HTERT RPE-1 (cell line): ENCODE measurements around the gene CDC42EP5.
"Not testable (repeated sequence)": the region's sequence is repeated elsewhere in the genome, so short reads cannot be mapped to it uniquely, and the experiment has no call there.

Source experiments
- in situ Hi-C: fragments of 300-500 bp; cut with MboI; formaldehyde crosslinking; loops from 4 replicates; pipeline ENCODE4 v1.14.3; 2020; ENCODE audit warnings: low sequenced_read_pairs

The CDC42EP5 gene

GRCh38 chr19:54448774-54449700, 24.1 kb downstream of the CDC42EP5 start, which contains the start of gene LENG8:
LENG8 (plus strand) TSS chr19:54449199; CDS start chr19:54451345, 2,146 bp downstream.
- in situ Hi-C loops: no loop called here

- in situ Hi-C loops: no loop called here
These were observed 24.9 kb downstream of the CDC42EP5 start for GRCh38 chr19:54448040-54448773.

- in situ Hi-C loops: not testable (repeated sequence)
These were observed 26.7 kb downstream of the CDC42EP5 start for GRCh38 chr19:54446349-54446748.

- in situ Hi-C loops: no loop called here
These were observed 28.4 kb downstream of the CDC42EP5 start for GRCh38 chr19:54444737-54445136.

GRCh38 chr19:54440641-54441040, 32.5 kb downstream of the CDC42EP5 start:
- in situ Hi-C loops: no loop called here

DNA sequence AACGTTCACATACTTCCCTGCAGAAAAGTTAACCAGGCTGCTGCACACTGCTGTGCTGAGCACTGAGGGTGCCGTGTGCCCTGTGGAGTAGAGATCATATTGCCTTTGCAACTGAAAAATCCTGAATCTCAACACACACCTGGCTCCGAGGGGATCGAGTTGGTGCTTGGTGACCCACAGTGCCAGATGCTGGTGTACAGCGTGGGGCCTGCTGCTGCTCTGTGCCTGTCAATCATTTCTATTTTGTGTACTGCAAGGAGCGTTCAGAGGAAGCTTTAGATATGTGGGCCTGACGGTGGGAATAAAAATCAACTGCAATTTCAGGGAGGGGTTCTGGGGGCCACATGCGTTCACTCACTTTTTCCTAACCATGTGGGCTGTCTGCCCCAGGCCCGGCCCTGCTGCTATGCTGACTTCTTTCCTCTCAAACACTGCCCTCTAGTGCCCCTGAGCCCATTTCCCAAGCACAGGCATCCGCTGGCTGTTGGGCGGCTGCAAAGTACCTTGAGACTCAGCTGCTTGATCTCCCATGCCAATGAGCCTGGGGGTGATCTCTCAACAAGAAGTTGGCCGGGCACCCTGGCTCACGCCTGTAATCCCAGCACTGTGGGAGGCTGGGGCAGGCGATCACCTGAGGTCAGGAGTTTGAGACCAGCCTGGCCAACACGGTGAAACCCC, 33.8 kb downstream of the CDC42EP5 start:
- in situ Hi-C loops: no loop called here

- in situ Hi-C loops: no loop called here
These were observed 36.4 kb downstream of the CDC42EP5 start for GRCh38 chr19:54436628-54437252.

GRCh38 chr19:54436031-54436523, 37.0 kb downstream of the CDC42EP5 start:
- in situ Hi-C loops: no loop called here

- in situ Hi-C loops: no loop called here
These were observed 37.5 kb downstream of the CDC42EP5 start for GRCh38 chr19:54435551-54436016.

- in situ Hi-C loops: no loop called here
These were observed 38.3 kb downstream of the CDC42EP5 start for GRCh38 chr19:54434873-54435214.

GRCh38 chr19:54434112-54434872, 38.8 kb downstream of the CDC42EP5 start:
- in situ Hi-C loops: no loop called here

- in situ Hi-C loops: no loop called here
These were observed 39.4 kb downstream of the CDC42EP5 start for GRCh38 chr19:54433697-54434096.

DNA sequence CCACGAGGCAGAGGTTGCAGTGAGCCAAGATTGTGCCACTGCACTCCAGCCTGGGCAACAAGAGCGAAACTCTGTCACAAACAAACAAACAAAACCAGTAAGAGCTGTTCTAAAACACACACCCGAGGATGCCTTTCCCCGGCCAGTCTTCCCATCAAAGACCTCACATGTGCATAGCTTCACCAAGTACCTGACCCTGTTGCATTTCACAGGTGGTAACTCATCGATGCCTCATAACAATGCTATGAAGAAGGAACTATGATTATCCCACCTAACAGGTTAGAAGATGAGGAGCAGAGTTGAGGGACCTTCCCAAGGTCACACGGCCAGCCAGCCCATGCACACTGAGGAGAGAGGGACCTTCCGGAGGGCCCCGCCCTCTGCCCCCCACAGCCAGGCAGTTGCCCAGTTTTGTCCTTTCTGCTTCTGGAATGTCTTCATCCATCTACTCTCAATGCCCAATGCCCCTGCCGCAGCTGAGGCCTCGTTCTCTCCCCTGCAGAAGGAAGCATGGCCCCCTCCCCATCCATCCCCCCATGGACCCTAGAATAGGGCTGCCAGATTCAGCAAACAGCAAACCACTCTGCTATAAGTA, 40.9 kb downstream of the CDC42EP5 start:
- in situ Hi-C loops: no loop called here

GRCh38 chr19:54431255-54431838, 41.7 kb downstream of the CDC42EP5 start:
- in situ Hi-C loops: no loop called here

DNA sequence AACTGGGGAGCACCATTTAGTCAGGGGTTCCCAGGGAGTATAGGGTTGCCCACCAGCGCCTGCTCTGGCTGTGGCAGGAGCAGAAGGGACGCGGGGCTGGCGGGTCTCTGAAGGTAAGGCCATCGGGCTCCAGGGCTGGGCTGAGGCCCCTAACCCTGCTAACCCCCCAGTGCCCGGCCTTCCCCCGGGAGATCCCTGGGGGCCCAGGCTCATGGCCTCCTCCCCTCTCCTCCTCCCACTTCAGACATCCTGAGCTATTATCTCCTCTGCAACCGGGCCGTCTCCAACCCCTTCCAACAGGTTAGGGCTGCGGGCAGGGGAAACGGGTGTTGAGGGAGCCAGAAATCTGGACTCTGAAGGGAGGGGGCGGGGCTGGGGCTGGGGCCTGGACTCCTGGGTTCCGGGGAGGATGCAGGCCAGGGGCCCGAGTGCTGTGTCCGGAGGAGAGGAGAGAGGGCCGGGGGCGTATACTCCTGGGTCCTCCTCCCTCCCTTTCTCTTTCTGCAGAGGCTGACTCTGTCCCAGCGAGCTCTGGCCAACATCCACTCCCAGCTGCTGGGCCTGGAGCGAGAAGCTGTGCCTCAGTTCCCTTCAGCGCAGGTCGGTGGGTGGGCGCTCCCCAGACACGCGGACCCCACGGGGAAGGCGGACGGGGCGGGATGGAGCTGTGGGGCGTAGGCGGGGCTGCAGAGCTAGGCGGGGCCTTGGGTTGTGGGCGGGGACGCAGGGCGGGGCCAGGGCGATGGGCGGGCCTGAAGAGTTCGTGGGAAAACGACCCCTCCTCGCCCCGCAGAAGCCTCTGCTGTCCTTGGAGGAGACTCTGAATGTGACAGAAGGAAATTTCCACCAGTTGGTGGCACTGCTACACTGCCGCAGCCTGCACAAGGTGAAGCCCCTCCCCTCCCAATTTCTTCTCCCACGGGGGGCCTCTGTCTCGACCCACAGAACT, 42.5 kb downstream of the CDC42EP5 start:
- in situ Hi-C loops: no loop called here

- in situ Hi-C loops: no loop called here
These were observed 43.4 kb downstream of the CDC42EP5 start for GRCh38 chr19:54429545-54430227.

DNA sequence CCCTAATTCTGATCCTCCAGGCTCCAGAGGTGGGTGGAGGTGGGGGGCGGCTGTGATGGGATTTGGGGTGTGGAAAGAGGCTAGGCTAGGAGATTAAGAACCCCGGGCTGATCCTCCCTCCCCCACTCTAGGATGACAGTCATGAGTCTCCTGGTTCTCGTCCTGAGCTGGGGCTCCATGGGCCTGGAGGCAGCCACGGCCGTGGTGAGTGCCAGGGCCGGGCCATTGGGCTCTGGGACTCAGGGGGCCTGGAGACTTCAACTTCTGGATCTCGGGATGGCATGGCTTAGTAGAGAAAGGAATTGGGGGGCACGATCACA, 44.0 kb downstream of the CDC42EP5 start:
- in situ Hi-C loops: no loop called here
